A549 (cell line): ENCODE data around the gene DISP1.

Experiments
- CTCF ChIP-seq: fragments of >200 bp; sonication (Bioruptor Twin); formaldehyde crosslinking; IDR thresholded peaks from 3 replicates; pipeline ENCODE4 v1.5.1; 2016
- EP300 ChIP-seq, 2 experiments: fragments of >200 bp; sonication (Bioruptor Twin); formaldehyde crosslinking; IDR thresholded peaks; 2 replicates in 1 of 2; 3 replicates in 1 of 2; pipeline ENCODE4 v1.6.1; 2016 to 2017
- JUNB ChIP-seq: fragments of >200 bp; sonication (Bioruptor Twin); formaldehyde crosslinking; IDR thresholded peaks from 2 replicates; pipeline ENCODE4 v1.6.1; 2016

GRCh38 chr1:222768592-222768991 is 46.2 kb upstream of the DISP1 start:
- TF ChIP-seq CTCF = no peak
- no peak for TF ChIP-seq EP300 (IDR thresholded peaks at IDR 0.05)
- TF ChIP-seq JUNB = no peak
